ENCODE results near the gene LLCFC1.

Gene LLCFC1

GRCh38 chr7:142939226-142939910 is at the start of gene LLCFC1:
Gene LLCFC1 (plus strand): TSS chr7:142939484. CDS start chr7:142939622, 138 bp downstream.
- DNase-seq, result no peak

GRCh38 chr7:142889816-142890215 is 49.5 kb upstream of the LLCFC1 start:
- DNase-seq, result no peak

- DNase-seq, result no peak
Measured at GRCh38 chr7:142890874-142891485, 48.3 kb upstream of the LLCFC1 start.

- no peak for DNase-seq
Measured at GRCh38 chr7:142891490-142892082, 47.7 kb upstream of the LLCFC1 start.

- no peak for DNase-seq
Measured at GRCh38 chr7:142892951-142893350, 46.3 kb upstream of the LLCFC1 start.

- no peak for DNase-seq
Measured at GRCh38 chr7:142894112-142894984, 44.9 kb upstream of the LLCFC1 start.

- DNase-seq, result no peak
Measured at GRCh38 chr7:142894985-142895593, 44.2 kb upstream of the LLCFC1 start.

- DNase-seq, result no peak
Measured at GRCh38 chr7:142896151-142896550, 43.1 kb upstream of the LLCFC1 start.

GRCh38 chr7:142896741-142897379 is 42.4 kb upstream of the LLCFC1 start:
- no peak for DNase-seq

- no peak for DNase-seq
Measured at GRCh38 chr7:142897691-142898090, 41.6 kb upstream of the LLCFC1 start.

- DNase-seq, result no peak
Measured at GRCh38 chr7:142898377-142899170, 40.7 kb upstream of the LLCFC1 start.

GRCh38 chr7:142899661-142900060 is 39.6 kb upstream of the LLCFC1 start:
- DNase-seq, result no peak

- no peak for DNase-seq
Measured at GRCh38 chr7:142901426-142902259, 37.6 kb upstream of the LLCFC1 start.

- DNase-seq, result no peak
Measured at GRCh38 chr7:142904128-142904527, 35.2 kb upstream of the LLCFC1 start.

- DNase-seq, result no peak
Measured at GRCh38 chr7:142905759-142906158, 33.5 kb upstream of the LLCFC1 start.

- DNase-seq, result no peak
Measured at GRCh38 chr7:142906643-142907042, 32.6 kb upstream of the LLCFC1 start.

- DNase-seq, result no peak
Measured at GRCh38 chr7:142908290-142908689, 31.0 kb upstream of the LLCFC1 start.

GRCh38 chr7:142908921-142909890 is 30.1 kb upstream of the LLCFC1 start:
- DNase-seq, result peak; percentile 75

GRCh38 chr7:142910031-142910433 is 29.3 kb upstream of the LLCFC1 start:
- no peak for DNase-seq

All from suppressor macrophage treated with lipopolysaccharide for 4 hours (primary cell).